ENCODE data around the gene SRF. TPM values are rescaled to one million over a fixed set of nuclear protein-coding genes. Genes with fewer than 3 reads are reported as not detected.
A peak's percentile ranks its signal among the peaks of the same experiment; 100 is the strongest.

SRF gene
- polyA plus RNA-seq, 4 donors = 26.7 to 36.1 (median 32.1) TPM

DNA sequence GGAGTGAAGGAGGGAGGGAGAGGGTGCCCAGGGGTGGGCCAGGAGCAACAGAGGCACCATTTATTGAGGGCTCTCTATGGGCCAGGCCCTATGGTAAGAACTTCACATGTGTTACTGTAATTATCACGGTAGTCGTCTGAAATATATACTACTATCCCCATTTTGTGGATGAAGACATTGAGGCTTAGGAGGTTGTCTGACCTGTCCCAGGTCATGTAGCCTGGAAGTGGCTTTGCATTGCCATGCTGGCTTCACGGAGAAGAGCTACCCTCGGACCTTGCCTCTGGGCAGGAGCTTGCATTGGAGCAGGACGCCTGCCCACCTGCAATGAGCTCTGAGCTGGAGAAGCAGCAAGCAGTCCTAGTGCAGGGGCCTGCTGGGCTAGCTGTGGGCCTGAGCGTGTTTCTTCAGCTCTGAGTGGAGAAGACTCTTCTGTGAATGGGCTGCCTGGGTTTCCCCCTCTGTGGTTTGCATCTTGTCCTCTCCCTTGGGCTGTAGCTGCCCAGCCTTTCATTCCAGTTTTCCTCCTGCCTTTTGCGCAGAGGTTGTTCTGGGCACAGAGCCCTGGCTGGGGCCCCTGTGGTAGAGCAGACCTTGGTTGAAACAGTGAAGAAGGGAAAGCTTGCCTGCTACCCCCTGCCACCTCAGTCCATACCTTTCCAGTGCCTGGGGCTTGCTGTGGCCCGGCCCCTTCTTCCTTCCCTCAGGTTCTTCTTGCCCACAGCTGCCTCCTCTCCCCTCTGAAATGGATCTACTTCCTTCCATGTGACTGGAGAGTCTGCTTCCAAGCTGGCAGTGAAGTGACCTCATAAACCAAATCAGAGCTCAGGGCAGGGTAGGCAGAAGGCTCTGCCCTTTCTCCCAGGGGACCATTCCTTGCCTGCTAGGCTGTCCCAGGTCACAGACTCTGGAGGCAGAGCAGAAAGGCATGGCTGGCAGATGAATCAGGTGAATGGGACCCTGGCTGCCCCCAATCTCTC, 24.1 kb upstream of the SRF start:
- no peak for DNase-seq (ENCODE audit: low read depth in 4 of 4, low spot score in 2 of 4)

DNA sequence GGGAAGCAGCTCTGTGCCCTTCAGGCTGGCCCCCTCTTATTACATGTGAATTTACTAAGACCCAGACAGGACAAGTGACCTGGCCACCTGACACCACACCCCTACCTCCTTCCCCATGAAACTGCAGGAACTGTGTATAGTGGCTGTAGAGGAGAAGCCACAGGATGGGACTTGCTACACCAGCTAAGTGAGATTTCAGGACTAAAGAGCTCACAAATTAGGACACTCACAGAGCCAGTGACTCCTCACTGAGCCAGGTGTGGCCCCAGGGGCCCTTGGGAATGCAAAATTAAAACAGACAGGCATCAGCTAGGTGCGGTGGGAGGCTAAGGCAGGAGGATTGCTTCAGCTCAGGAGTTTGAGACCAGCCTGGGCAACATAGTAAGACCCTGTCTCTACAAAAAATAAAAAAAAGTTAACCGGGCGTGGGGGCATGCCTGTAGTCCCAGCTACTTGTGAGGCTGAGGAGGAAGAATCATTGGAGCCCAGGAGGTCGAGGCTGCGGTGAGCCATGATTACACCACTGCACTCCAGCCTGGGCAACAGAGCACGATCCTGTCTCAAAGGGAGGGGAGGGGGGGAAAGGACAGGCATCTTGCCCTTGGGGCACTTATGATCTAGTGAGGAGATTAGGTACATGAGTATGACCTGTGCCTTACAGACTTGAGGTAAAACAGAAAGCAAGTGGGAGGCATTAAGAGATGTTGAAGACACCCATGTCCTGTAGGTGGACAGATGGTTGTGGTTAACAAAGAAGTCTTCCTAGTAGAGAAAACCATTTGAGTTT, 23.2 kb upstream of the SRF start:
- DNase-seq (ENCODE audit: low read depth in 4 of 4, low spot score in 2 of 4) = no peak

DNA sequence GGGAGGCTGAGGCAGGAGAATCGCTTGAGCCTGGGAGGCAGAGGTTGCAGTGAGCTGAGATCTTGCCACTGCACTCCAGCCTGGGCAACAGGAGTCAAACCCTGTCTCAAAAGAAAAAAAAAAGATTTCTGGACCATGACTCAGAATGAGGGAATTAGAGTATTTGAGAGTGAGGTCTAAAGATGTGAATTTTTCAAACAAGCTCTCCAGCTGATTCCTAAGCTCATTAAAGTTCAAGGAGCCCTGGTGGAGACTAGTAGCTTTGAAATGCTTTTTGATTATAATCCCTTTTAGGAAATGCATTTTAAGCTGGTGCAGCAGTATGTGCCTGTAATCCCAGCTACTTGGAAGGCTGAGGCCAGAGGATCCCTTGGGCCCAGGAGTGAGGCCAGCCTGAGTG, 21.8 kb upstream of the SRF start:
- DNase-seq (ENCODE audit: low read depth in 4 of 4, low spot score in 2 of 4) = no peak

DNA sequence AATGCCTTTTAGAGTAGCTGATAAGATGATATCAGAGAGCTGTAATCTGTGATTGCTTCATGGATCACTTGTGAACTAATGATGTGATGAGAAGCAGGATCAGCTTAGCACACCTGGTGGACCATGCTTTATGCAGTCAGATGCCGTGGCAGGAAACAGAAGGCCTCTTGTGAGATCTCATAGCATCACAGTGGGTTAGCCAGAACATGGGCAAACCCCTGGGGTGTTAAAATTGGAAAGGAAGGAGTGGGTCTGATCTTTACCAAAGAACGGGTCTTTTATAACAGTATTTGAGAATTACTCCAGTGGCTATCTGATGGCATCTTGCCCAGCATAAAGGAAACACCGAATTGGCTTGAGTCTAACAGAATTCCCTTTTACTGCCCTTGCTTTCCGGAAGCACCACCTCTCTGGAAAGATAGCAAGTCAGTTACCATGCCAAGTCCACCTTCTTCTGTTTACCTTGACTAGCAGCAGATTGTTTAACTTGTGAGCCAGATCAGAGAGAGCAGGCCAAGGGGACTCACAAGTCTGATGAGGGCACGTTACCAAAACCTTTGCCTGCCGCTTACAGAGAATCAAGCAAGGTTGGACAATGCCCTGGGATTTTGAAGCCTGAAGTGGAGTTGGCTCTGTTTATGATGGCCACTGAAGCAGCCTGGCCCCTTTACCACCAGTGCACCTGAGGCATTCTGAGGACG, 20.9 kb upstream of the SRF start:
- DNase-seq (ENCODE audit: low read depth in 4 of 4, low spot score in 2 of 4) = no peak

DNA sequence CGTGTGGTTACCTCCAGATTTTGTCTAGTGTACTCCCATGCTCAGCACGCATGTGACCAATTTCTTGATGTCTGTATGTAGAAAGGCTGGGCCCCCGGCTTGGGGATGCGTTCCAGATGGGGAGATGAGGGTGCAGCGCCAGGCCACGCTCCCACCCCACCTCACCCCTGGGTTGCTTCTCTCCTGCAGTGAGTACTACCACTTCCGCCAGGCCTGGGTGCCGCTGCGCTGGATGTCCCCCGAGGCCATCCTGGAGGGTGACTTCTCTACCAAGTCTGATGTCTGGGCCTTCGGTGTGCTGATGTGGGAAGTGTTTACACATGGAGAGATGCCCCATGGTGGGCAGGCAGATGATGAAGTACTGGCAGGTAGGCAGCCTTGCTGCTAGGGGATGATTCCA, 11.5 kb upstream of the SRF start:
- DNase-seq (ENCODE audit: low read depth in 4 of 4, low spot score in 2 of 4) = no peak

DNA sequence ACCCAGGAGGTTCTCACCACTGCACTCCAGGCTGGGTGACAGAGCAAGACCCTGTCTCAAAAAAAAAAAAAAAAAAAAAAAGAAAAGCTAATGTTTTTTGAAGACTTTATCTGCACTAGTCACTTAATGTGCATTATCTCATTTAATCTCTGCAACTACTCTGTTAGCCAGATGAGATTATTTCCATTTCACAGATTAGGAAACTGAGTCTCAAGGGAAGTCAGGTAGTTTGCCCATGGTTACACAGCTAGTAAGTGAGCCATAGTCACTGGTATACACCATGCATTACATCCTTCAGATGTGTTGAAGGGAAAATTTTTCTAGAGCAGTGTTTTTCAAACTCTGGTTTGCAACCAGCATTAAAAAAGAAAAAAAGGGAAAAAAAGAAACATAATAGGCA, 7.2 kb upstream of the SRF start:
- DNase-seq (ENCODE audit: low read depth in 4 of 4, low spot score in 2 of 4) = no peak

DNA sequence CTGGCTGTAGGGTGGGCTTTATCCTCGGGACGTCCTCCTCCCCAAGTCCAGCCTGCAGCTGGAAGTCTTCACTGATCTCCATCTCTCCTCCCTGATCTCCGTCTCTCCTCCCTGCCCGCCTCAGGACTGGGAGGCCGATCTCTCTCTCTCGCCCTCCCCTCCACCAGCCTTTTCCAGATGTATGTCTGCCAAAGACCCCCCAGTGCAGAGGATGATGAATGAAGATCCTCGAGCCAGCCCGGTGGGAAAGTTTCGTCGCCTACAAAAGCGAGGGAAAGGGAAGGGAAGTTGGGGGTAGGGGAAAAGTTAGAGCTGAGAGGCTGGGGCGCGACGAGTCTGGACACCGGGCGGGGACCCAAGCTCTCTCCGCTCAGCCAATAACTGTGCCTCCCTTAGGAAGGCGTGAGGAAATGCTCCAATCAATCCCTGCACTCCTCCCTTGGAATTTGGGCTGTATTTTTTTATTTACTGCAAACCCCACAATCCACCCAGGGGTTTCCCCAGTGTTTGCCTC, 595 bp upstream of the SRF start:
- DNase-seq (ENCODE audit: low read depth in 4 of 4, low spot score in 2 of 4) = peak in 3 of 4 donors; percentile 60 to 71 (median 64)

DNA sequence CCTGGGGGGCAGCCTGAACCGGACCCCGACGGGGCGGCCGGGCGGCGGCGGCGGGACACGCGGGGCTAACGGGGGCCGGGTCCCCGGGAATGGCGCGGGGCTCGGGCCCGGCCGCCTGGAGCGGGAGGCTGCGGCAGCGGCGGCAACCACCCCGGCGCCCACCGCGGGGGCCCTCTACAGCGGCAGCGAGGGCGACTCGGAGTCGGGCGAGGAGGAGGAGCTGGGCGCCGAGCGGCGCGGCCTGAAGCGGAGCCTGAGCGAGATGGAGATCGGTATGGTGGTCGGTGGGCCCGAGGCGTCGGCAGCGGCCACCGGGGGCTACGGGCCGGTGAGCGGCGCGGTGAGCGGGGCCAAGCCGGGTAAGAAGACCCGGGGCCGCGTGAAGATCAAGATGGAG, 636 bp downstream of the SRF start:
- DNase-seq (ENCODE audit: low read depth in 4 of 4, low spot score in 2 of 4) = no peak

DNA sequence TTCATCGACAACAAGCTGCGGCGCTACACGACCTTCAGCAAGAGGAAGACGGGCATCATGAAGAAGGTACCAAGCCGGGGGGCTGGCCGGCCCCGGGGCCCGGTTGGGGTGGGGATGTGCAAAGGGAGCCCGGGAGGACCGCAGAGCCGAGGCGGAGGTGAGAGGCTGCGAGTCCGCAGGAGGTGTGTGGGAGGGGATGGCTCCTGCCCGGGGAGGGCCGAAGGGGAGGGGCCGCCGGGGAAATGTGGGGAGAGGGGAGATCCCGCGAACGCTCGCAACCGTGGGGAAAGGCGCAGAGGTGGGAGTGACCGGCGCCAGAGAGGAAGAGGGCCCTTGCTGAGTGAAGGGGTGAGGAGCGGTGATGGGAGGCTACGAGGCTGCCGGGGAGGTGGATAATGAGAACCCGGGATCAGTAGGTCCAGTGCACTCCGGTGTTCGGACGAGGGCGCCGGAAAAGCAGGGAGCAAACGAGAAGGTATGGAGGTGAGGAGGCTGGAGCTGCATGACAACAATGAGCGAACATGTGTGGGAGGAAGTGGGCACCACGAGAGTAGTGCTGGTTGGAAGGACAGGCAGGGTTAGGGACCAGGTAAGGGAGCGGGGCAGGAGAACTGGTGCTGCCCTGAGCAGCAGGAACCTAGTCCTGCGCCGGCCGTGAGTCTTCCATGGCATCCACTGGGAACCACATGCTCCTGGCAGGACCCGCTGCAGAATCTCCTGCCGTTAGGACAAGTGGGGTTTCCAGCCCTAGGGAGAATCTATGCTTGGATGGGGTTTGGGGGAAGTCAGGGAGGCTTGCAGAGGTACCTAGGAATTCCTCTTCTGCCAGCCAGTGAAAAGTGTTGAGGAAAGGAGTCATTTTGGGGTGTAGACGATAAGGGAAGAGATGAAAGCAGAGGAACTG, 1.3 kb downstream of the SRF start:
- no peak for DNase-seq (ENCODE audit: low read depth in 4 of 4, low spot score in 2 of 4)

DNA sequence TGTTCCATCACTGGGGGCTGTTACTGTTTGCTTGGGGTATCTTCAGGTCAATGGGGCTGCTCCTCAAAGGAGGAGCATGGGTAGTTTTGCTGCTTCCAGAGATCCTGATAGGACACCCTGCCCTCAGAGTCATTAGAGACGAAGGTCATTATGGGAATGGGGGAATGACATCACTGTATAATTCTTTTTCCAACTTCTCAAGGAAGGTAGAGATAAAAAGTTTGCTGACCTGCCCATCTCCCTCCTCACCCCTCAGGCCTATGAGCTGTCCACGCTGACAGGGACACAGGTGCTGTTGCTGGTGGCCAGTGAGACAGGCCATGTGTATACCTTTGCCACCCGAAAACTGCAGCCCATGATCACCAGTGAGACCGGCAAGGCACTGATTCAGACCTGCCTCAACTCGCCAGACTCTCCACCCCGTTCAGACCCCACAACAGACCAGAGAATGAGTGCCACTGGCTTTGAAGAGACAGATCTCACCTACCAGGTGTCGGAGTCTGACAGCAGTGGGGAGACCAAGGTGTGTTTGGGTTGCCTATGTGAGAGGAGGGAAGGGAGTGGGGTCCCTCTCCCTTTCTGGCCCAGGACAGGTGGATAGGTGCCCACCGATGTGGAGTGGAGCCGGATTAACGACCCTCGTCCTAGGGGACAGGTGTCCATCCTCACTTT, 2.7 kb downstream of the SRF start:
- no peak for DNase-seq (ENCODE audit: low read depth in 4 of 4, low spot score in 2 of 4)

DNA sequence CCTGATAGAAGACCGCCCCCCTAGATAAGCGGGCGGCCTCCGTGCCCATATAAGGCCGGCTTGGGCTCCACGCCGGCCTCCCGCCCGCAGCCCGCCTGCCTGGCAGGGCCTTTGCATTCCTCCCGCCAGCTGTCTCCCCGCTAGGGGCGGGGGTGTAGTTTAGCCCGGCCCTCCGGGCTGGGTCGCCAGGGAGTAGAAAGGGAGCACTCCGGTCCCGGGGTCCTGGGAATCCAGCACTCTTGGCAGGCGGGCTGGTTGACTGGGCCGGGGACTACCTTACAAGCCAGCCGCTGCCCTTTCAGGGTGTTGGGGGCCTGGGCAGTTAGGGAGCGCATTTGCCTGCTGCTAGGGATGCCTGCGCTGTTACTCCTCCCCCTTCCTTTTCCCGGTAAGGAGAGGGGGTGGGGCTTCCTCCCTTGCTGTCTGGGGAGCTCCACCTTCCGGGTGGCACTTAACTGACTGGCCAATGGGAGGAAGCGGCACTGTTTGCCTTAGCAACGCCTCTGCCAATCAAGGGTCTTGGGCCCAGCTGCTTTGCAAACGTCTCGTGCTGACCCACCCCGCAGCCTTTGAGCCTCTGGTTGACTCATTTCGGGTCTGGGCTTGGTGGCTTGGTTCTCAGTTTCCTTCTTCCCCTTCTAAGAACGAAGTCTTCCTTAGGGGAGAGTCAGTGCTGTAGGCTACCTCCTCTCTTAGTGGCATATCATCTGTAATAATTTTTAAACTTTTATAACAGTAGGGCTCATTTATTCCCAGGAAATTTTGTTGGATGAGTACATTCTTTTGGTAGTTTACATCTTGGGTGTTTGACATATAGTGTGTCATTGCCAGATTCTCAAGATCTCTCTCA, 3.4 kb downstream of the SRF start:
- peak; percentile 93 to 97 (median 96) for DNase-seq (ENCODE audit: low read depth in 4 of 4, low spot score in 2 of 4)

DNA sequence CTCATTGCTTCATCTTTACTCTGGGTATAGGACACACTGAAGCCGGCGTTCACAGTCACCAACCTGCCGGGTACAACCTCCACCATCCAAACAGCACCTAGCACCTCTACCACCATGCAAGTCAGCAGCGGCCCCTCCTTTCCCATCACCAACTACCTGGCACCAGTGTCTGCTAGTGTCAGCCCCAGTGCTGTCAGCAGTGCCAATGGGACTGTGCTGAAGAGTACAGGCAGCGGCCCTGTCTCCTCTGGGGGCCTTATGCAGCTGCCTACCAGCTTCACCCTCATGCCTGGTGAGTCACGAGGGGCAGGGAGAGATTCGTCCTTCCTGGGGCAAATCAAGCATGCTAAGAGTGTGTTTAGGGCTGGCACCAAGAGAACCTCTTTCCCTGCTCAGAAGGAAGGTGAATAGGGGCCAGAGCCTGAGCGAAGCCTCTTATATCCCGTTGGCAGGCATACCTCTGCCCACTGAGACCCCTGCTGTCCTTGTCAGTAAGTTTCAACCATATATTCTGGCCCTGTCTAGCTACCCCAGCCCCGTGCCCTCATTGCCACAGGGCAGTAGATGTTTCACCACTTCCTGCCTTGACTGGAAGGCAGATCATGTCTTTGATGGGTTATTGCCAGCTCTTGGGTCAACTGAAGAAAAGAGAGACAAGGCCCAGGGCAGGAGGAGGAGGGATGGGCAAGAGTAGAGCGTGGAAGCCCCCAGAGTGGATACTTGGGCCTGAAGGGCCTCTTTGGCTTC, 4.8 kb downstream of the SRF start:
- DNase-seq (ENCODE audit: low read depth in 4 of 4, low spot score in 2 of 4) = no peak

DNA sequence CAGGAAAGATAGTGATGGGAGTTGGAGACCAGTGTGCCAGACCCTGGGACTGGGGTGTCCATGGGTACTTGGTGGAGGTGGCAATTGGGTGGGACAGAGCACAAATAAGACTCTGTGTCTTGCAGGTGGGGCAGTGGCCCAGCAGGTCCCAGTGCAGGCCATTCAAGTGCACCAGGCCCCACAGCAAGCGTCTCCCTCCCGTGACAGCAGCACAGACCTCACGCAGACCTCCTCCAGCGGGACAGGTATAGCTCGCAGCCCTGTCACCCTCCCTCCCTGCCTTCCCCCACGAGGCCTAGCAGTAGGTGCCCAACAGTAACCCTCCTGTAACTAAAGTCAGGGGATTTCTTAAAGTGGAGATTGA, 5.3 kb downstream of the SRF start:
- DNase-seq (ENCODE audit: low read depth in 4 of 4, low spot score in 2 of 4) = no peak

DNA sequence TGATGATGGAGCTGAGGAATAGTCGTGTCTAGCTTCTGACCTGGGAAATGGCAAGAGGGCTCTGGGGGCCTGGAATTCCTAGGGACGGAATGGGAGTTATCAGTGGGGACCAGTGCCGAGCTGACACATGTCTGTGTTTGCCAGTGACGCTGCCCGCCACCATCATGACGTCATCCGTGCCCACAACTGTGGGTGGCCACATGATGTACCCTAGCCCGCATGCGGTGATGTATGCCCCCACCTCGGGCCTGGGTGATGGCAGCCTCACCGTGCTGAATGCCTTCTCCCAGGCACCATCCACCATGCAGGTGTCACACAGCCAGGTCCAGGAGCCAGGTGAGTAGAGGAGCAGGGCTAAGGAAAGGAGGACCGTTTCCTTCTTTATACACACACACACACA, 7.1 kb downstream of the SRF start:
- no peak for DNase-seq (ENCODE audit: low read depth in 4 of 4, low spot score in 2 of 4)

DNA sequence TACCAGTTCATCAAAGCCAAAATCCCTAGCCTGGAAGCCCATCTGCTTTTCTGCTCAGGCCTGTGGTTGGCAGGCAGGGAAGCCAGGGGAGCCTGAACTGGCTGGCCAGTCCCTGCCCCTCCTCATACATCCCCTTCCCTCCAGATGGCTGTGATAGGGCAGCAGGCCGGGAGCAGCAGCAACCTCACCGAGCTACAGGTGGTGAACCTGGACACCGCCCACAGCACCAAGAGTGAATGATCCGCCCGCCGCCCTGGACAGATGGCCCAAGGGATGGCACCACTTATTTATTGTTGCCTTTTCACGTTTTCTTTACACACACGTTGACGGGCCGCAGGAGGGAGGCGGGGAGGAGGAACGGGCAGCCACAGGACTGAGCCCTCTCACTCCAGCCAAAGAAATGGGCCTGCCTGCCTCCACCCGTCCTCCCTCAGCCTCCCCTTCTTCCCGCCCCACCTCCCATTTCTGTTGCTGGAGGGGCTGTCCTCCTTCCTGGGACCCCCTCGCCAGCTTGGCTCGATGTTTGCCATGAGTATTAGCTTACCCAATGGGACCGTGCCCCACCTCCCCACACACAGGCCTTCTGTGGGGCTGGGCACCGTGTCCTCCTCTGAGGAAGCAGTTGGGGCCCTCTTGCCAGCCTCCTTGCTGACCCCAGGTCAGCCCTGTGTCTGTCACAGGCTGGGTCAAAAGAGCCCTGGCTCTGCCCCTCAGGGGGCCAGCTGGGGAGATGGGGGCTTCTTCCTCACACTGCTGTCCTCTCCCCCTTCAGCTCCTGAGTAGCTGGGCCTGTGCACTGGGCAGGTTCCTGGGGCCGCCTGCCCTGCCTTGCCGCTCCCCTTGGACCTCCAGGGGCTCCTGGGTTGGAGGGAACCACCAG, 8.1 kb downstream of the SRF start:
- no peak for DNase-seq (ENCODE audit: low read depth in 4 of 4, low spot score in 2 of 4)

DNA sequence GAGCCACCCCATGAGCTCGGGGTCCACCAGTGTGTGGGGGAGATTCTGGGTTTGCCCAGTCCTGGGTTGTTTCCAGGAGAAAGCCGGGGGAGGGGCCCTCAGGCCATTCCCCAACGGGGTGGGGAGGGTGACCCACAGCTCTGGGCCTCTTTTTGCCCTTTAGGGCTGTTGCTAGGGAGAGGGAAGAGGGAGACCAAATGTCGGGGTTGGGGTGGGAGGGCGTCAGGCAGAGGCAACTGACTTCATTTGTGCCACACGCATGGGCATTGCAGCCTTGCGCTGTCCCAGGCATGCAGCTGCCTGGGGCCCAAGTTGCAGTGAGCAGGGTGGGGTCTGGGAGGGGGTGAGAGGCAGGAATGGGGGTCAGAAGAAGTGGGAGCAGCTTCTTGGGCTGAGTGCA, 9.0 kb downstream of the SRF start:
- no peak for DNase-seq (ENCODE audit: low read depth in 4 of 4, low spot score in 2 of 4)

DNA sequence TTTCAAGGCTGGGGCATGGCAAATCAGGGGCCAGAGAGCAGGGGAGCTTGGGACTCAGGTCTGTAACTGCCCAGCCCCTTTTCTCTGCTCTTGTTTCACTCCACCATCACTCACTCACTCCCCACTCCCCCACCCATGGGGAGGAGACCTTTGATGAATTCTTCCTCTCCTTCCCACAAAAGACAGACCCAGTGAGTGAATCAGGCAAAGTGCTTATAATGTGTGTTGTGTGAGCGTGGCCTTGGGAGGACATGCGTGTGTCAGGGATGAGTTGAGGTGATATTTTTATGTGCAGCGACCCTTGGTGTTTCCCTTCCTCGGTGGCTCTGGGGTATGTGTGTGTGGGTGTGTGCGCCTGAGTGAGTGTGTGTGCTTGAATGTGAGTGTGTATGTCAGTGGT, 9.9 kb downstream of the SRF start:
- no peak for DNase-seq (ENCODE audit: low read depth in 4 of 4, low spot score in 2 of 4)
